ENCODE data around the gene LRRC10B.

The LRRC10B gene

DNA sequence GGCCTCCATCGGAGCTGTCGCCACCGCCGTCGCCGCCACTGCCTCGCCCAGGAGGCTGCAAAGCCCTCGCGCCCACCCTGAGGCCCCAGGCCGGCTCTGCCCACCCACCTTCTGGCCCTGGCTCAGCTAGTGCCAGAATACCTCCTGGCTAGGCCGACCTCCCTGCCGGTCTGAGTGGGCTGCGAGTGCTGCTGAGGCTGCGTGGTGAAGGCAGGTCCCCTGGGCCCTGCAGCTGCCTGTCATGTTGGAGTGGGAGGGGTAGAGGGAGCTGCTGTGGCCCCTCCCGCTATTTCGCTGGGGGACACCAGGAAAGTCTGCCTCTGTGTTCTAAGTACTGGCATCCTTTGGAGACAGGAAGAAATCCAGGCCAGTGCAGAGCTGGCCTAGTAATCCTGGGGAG lies 34.2 kb downstream of the LRRC10B start:
- peak in 1 of 10 donors; percentile 91 for DNase-seq
- intact Hi-C loops (cut with DNase I), result no loop called here

DNA sequence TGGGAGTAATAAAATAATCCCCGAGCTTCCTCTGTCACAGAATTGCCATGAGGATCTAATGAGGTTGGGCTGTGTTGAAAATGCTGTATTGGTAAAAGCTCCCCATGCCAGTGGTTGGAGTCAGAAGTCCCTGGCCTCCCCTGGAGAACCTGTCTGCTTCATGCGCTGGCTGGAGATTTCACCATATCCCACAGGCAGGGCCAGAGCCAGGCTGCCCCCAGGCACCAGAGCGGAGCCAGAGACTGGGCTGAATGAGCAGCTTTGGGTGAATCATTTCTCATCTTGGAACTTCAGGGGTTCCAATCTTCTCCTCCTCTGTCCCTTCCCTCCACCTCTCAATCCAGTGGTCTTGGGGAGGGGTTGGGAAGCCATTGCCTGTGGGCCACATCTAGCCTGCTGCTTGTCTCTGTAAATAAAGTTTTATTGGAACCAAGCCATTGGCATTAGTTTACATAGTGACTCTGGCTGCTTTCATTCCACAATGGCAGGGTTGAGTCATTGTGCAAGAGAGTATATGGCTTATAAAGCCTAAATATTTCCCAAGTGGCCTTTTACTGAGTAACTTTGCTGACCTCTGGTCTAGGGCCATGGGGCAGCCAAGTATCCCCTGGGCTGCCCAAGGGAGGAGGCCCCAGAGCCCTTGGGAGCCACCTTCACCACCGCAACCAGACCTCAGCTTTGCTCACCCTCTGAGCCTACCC lies 35.2 kb downstream of the LRRC10B start:
- no peak for DNase-seq
- intact Hi-C loops (cut with DNase I), result no loop called here

DNA sequence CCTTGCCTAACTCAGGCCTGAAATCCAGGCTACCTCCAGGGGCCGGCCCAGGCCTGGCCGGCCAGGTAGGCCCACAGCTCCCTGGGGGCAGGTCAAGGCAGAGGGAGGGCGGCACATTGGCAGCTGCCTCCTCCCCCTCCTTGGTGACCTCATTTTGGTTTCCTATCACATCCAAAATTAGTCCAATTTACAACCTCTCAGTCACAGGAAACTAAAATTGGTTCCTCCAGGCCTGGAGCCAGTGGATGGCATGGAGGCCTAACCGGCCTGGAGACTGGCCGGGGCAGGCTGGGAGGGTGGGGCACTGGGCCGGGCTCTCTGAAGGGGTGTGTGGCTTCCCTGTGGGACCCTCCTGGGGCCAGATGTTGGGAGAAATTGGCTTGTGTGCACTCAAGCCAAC lies 35.9 kb downstream of the LRRC10B start:
- DNase-seq, result no peak
- intact Hi-C loops (cut with DNase I), result no loop called here

DNA sequence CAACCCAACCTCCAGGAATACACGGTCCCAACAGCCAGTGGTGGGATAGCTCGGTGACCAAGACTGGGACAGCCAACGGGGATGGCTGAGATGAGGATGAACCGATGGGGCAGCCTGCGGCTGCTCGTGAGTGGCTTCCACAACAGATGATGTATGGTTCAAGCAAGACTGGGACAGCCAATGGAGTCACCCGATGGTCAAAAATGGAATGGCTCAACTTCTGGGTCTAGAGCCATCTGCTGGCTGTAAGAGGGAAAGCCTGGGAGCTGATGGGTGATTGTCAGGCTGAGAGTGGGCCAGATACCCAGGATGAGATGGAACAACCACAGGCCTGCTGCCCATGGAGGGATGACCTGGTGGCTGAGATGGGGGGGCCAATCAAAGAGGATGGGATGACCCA lies 36.8 kb downstream of the LRRC10B start:
- intact Hi-C loops (cut with DNase I), result no loop called here
- DNase-seq, result no peak

DNA sequence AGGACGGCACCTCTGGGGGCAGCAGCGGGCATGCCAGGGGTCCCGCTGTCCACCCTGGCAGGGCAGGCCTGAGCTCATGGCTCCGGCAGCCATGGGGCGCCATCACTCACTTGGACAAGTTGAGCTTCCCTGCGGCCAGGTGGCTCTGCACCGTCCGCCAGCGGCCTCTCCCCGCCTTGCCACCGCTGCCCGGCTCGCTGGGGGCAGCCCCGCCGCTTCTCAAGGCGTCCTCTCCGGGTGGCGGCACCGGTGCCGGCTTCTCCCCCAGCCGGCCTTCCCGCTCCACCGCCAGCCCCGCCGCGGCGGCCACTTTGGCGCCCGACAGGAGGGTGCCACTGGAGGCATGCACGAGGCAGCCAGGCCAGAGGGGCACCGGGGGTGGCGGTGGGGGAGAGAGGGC lies 37.4 kb downstream of the LRRC10B start:
- intact Hi-C loops (cut with DNase I), result no loop called here
- peak in 1 of 10 donors; percentile 39 for DNase-seq

DNA sequence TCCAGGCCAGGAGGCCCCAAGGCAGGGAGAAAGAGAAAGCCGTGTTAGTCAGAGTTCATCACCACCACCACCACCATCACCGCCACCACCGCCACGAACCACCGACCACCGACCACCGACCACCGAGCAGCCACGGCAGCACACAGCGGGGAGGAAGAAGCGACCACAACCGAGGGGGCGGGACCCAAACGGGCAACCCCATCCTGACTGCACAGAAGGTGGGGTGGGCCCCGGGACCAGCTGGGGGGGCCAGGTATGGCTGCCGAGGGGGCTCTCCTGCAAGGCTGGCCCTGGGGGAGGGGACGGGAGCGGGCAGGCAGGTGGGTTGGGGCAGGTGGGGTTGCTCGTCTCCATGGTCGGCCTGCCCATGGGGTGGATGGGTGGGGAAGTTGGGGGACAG lies 38.1 kb downstream of the LRRC10B start:
- peak in 1 of 10 donors; percentile 71 for DNase-seq
- intact Hi-C loops (cut with DNase I), result no loop called here

DNA sequence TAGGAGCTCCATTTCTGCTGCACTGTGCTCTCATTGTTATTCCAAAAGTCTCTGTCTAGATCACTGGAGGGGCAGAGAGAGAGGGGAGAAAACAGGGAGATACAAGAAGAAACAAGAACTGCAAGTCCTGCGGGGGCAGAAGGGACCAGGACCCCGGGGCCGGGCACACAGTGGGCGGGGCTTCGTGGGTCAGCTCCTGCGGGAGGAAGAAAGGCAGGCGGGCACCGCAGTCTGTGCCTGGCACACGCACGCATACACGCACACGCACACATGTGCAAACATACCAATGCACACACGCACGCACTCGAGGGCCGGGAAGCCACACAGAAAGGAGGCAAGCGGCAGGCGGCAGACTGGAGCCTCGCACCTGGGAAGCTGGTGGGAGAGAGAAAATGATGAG lies 38.7 kb downstream of the LRRC10B start:
- intact Hi-C loops (cut with DNase I), result no loop called here
- peak in 1 of 10 donors; percentile 42 for DNase-seq

DNA sequence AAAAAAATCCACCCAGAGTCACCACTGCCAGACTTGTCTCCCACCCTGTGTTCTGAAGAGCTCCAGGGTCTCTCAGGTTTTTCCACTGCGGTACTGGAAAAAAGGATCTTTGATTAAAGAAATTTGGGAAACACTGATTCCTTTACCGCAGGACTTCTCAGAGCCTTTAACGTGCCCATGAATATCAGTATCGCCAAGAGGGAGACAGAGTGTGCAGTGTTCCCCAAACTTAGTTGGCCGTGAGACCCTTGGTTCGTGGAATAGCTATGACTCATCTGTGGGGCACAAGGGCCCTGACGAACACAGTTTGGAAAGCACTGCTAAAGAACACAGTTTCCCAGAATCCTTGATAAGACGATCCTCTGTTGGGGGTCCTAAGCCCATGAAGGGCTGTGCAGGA lies 40.6 kb downstream of the LRRC10B start:
- intact Hi-C loops (cut with DNase I), result no loop called here
- DNase-seq, result peak in 1 of 10 donors; percentile 61

DNA sequence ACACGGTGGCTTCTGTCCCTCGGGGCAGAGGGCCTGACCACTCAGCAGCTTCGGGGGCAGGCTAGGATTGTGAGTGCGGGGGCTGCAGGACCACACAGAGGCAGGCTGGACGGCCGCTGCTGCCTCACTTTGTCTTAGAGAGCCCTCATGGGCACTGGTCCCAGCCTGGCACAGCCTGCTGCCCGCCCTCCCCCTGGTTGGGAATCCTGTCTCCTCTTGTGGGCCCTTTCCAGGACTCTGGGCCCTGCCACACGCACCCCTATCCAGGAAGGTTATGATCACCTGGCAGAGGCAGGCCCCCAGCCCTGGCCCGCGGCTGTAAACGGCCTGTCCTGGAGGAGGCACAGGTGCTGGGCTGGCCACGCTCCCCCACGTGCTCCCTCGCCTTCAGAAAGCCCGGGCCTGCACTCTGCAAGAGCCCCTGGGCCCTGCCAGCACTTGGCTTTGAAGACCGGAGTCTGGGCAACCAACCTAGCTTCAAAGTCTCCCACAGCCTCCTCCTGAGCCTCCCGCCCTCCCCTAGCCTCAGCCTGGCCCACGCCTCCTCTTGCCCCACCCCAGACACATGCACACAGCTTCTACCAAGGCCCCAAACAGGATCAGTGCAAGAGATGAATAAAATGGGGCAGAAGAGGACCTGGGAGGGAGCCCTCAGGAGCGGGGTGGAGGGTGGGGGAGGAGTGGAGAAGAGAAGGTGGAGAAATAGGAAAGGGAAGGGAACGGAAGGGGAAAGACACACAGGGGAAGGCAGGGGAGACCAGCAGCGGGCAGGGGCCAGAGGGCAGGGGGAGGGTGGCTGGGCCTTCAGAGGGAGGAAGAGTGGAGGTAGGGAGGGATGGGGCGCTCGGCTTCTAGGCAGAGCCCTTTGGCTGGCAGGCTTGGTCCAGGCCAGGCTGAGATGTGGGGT lies 41.4 kb downstream of the LRRC10B start:
- DNase-seq, result peak in 2 of 10 donors; percentile 37 to 86
- intact Hi-C loops (cut with DNase I), result no loop called here

DNA sequence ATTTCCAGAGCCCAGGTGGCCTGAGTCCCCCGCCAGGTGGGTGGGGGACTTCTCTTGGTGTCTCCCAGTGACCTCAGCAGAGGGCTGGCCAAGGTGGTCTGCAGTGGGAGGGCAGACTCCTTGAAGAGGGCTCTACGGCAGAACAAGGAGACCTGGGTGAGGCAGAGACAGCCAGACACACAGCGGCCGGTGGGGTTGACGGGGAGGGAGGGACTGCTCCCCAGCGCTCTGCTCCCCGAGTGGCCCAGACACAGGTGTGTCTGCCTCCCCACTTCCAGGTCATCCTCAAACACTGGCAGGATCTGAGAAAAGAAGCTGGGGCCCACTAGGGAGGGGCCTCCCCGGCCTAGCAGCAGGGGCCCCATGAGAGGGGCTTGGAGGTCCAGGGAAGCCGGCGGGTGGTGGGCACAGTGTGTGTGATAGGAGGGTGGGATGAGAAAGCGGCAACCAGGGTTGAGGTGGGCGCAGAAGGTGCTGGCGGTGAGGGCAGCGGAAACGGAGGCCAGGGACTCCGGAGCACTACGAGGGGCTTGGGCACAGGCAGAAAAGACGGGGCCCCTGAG lies 42.2 kb downstream of the LRRC10B start:
- DNase-seq, result peak in 1 of 10 donors; percentile 71

DNA sequence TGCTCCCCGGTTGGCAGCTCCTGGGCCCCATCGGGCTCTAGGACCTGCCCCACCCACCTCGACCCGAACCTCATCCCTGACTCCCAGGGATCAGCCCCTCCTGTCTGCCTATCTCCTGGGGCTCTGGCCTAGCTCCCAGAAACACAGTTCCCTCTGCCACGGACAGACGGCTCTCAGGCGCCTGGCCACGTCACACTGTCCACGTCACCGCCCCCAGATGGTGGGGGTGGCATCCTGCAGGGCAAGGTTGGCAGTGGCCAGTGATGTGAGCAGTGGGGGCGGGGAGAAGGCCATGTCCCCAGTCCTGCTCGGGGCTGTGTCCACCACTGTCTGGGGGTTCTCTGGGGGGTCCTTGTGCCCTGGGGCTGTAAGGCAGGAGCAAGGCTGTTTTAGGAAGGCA lies 43.1 kb downstream of the LRRC10B start:
- intact Hi-C loops (cut with DNase I), result no loop called here
- DNase-seq, result peak in 8 of 10 donors; percentile 25 to 92 (median 58)

More for the DNA sequence above, 42.2 kb downstream of the LRRC10B start:
- intact Hi-C loops (cut with DNase I), result no loop called here

DNA sequence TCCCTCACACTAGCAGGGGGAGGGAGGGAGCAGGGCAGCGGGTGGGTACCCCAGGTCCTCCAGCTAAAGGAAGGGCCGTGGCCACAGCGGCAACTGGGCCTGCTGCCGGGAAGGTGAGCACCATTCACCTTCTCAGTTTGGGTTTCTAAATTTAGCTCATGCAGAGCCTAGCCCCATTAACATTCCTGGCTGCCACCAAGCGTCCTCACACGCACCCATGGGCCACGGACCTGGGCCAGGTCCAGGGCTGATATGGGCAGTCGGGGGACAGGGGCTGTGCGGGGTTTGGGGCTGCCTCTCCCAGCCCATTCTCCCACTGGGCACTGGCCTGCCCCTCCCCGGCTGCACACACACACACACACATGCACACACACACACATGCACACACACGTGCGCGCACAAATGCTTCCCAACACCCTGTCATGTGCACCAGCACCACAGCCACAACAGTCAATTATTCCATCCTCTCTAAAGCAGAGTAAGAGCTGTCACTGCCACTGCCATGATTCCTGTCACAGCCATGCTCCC lies 43.6 kb downstream of the LRRC10B start:
- intact Hi-C loops (cut with DNase I), result no loop called here
- DNase-seq, result peak in 2 of 10 donors; percentile 75 to 91

DNA sequence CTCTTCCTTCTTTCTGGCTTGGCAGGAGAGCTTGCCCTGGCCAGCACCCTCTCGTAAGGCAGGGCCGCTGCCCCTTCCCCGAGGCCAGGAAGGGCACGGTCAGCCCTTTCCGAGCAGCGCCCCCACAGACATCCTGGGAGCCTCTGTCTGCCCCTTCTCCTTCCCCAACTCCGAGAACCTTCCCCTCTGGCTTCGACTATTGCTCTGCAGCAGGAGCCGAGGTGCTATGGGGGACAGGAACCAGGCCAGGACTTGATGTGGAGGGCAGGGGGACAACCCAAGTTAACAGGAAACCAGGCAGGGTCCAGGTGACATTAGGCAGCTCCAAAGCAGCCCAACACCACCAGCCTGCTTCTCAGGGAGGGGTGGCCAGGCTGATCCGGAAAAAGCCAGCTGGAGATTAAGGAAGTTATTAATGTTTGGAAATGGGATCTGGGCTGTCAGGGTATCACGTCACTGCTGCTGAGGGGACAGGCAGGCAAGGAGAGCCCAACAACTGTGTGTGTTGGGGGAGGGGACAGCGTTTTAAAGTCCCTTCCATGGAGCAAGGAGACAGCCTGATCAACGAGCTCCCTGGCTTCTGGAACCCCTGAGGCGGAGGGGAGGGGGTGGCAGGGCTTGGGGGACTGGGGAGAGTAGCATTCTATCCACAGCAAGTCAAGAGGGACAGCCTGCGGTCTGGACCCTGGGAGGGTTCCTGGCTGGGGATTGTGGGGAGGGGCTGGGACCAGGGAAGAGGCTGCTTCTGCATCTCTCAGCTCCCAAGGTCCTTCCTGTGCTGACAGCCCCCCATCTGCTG lies 45.0 kb downstream of the LRRC10B start:
- intact Hi-C loops (cut with DNase I), result no loop called here
- DNase-seq, result peak in 1 of 10 donors; percentile 47

DNA sequence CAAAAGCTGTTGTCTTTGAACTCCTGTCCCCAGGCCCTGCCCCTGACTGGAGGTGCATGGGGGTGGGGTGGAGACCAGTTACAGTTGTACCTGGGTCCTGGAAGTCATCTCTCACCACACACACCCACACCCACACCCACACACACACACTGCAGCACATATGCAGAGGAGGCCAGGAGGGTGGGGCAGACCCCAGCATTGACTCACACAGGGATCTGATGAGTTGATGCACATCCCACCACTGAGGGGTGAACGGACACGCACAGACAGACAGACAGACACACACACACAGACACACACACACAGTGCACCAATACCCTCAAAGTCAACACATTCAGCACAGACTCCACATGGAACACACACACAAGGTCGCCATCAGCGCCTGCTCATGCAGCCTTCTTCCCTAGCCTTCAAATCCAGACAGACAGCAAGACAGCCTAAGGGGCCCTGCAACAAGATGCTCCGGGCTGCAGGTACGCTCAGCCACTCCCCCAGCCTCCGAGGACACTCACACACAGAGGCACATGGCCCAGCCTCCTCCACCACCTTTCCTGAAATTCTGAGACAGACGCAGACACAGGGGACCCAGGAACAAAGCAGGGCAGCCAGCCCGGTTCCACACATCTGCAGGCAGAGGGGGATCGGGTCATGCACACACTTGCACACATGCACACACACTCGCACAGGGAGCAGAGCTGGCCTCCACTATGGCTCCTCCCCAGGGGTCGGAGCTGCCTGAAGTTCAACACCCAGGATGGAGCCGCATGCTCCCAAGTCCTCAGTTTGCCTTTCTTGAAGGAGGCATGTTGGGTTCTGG lies 45.8 kb downstream of the LRRC10B start:
- intact Hi-C loops (cut with DNase I), result no loop called here

DNA sequence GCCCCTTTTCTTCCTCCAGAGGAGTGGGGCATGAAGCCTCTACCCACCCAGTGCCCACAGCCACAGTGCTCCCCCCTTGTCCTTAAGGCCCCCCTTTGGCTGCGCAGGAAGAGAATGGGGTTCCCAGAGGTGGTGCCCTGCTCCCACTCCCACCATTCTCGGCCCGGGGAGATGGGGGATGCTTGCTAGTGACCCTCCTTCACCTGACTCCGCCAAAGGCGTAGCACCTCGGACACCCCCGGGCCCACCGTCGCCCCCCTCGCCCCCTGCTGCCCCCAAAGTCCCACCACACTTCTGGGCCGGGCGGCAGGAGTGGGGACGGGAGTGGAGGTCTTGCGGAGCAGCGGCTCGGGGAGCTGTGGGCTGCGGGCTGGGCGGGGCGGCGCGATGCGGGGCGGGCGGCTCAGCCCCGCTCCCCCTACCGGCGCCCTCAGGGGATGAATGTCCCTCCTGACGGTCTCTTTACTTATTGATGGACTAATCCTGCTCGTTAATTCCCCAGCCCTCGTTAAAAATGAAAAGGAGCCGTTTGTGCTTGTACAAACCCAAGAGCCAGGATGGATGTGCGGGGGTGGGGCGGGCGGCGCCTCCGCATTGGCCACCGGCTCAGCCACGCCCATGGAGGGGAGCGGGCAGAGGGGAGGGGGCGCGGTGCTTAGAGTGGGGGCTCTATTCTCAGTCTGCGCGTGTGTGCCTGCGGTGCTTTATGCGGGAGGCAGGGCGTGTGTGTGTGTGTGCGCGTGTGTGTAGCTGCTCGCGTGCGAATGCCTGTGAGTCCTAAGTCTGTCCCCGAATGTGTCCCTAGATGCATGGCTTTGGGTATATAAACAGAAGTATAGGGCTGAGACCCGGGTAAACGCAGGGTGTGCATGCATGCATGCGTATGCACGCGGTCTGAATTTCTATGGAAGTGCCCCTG lies 46.8 kb downstream of the LRRC10B start:
- intact Hi-C loops (cut with DNase I), result no loop called here
- peak in 1 of 10 donors; percentile 82 for DNase-seq

More for the DNA sequence above, 45.8 kb downstream of the LRRC10B start:
- DNase-seq, result peak in 1 of 10 donors; percentile 71

DNA sequence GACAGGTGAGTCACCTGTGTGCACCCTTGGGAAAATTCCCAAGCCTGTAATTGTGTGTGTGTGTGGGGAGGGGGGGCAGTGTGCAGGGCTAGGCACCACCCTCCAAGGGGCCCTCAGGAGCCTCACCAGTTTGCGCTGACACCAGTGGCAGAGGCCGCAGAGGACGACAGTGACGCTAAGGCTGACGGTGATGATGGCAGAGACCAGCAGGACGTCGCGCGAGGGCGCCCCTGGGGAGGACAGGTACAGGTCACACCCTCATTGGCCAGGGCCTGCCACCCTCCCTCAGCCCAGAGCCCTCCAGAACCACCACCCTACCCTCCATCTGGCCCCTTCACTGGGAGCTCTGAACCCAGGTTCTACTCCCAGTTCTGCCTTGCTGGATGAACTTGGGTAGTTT lies 47.4 kb downstream of the LRRC10B start:
- DNase-seq, result peak in 1 of 10 donors; percentile 55
- intact Hi-C loops (cut with DNase I), result no loop called here

DNA sequence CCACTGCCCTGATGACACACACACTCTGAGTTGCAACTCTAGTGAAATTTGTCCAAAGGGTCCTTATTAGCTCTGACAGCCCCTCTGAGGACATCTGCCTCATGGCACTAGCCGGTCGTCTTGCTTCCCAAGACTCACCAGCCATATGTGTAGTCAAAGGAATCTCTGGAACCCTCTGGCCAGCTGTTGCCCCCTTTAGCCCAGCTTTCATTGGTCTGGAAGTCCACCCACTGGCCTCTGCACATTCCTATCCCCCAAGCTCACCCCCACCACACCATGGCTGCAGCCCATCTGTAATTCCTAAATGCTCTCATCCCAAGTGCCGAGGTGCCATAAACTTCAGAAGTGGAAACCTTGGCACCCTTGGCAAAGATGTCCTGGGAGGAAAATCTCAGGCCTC lies 48.1 kb downstream of the LRRC10B start:
- intact Hi-C loops (cut with DNase I), result no loop called here
- no peak for DNase-seq

Measured in posterior cingulate gyrus (tissue), 11 donors.